ENCODE measurements around the gene UAP1L1.
A peak's percentile ranks its signal among the peaks of the same experiment; 100 is the strongest.

Gene UAP1L1

DNA sequence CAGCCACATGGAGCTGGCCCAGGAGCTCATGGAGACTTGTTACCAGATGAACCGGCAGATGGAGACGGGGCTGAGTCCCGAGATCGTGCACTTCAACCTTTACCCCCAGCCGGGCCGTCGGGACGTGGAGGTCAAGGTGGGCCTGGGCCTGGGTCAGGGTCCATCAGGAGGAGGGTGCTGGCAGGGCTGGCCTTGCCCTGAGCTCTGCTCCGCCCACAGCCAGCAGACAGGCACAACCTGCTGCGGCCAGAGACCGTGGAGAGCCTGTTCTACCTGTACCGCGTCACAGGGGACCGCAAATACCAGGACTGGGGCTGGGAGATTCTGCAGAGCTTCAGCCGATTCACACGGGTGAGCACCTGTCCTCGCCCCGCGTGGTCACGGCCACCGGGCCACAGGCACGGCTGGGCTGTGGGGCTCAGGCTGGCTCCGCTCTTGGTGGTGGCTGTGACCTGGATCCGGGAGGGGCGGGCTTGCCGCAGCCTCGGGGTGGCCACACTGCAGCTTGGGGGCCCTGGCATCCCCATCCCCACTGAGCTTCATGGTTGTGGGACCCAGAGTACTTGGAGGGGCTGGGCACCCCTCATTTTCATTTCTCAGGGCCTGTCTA lies 30.1 kb downstream of the UAP1L1 start:
- Histone ChIP-seq H3K4me3 (ENCODE audit: low read depth, low read length) (no peak overlapping the region), H3K9me3 (ENCODE audit: control insufficient read depth, insufficient read depth, low read depth, low read length) (no peaks in the 10 kb centered on the region), H3K27ac (ENCODE audit: extremely low read depth, low read depth, low read length) (no peak overlapping the region), H3K36me3 (ENCODE audit: control insufficient read depth in 2 of 2, insufficient read depth in 1 of 2, low read length in 2 of 2) (peaks cover 0 to 72% of the 10 kb centered on the region in 2 experiments; a peak in 1 of 3 replicates), H3K4me1 (ENCODE audit: control insufficient read depth, insufficient read depth, low read length) (no peaks in the 10 kb centered on the region)
- POLR2A ChIA-PET: interaction anchor here (1.2 to 1.6 kb wide), 2 partner anchors 21 to 133 kb away, joined by 3 to 4 read pairs; partner anchors contain the start of genes MAN1B1 and TUBB4B
- CTCF ChIA-PET: interaction anchor here (0.6 to 1.5 kb wide), 2 partner anchors 12 to 129 kb away, joined by 3 to 5 read pairs; no protein-coding TSS in a partner anchor
- TF ChIP-seq ZNF174 (tag by site-specific recombination; IDR thresholded peaks at IDR 0.05) (no peak), ZNF776 (tag by site-specific recombination; IDR thresholded peaks at IDR 0.05; ENCODE audit: borderline replicate concordance) (no peak), ZNF768 (tag by site-specific recombination; IDR thresholded peaks at IDR 0.05) (no peak), YY1 (tag by site-specific recombination; IDR thresholded peaks at IDR 0.05) (no peak), ZNF660 (tag by site-specific recombination; IDR thresholded peaks at IDR 0.05) (no peak), ZBTB17 (tag by site-specific recombination; IDR thresholded peaks at IDR 0.05) (no peak), ZNF311 (tag by site-specific recombination; IDR thresholded peaks at IDR 0.05; ENCODE audit: borderline replicate concordance) (no peak)
- TF ChIP-seq, protein P1, sequence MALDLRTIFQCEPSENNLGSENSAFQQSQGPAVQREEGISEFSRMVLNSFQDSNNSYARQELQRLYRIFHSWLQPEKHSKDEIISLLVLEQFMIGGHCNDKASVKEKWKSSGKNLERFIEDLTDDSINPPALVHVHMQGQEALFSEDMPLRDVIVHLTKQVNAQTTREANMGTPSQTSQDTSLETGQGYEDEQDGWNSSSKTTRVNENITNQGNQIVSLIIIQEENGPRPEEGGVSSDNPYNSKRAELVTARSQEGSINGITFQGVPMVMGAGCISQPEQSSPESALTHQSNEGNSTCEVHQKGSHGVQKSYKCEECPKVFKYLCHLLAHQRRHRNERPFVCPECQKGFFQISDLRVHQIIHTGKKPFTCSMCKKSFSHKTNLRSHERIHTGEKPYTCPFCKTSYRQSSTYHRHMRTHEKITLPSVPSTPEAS (tag by site-specific recombination; IDR thresholded peaks at IDR 0.05): no peak
- TF ChIP-seq, protein P2, sequence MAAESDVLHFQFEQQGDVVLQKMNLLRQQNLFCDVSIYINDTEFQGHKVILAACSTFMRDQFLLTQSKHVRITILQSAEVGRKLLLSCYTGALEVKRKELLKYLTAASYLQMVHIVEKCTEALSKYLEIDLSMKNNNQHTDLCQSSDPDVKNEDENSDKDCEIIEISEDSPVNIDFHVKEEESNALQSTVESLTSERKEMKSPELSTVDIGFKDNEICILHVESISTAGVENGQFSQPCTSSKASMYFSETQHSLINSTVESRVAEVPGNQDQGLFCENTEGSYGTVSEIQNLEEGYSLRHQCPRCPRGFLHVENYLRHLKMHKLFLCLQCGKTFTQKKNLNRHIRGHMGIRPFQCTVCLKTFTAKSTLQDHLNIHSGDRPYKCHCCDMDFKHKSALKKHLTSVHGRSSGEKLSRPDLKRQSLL (tag by site-specific recombination; IDR thresholded peaks at IDR 0.05): no peak

- Histone ChIP-seq H3K9me3 (ENCODE audit: control insufficient read depth, insufficient read depth, low read depth, low read length) (no peaks in the 10 kb centered on the region), H3K4me3 (ENCODE audit: low read depth, low read length) (no peak overlapping the region), H3K36me3 (ENCODE audit: control insufficient read depth in 2 of 2, insufficient read depth in 1 of 2, low read length in 2 of 2) (peaks cover 0 to 67% of the 10 kb centered on the region in 2 experiments; a peak in 1 of 3 replicates), H3K27ac (ENCODE audit: extremely low read depth, low read depth, low read length) (no peak overlapping the region), H3K4me1 (ENCODE audit: control insufficient read depth, insufficient read depth, low read length) (no peaks in the 10 kb centered on the region)
- CTCF ChIA-PET: interaction anchor here (0.6 to 1.5 kb wide), 2 partner anchors 20 to 129 kb away, joined by 4 to 5 read pairs; no protein-coding TSS in a partner anchor
- POLR2A ChIA-PET: interaction anchor here (1.2 to 1.6 kb wide), 2 partner anchors 21 to 133 kb away, joined by 3 to 4 read pairs; partner anchors contain the start of genes MAN1B1 and TUBB4B
- 0 out of 2 replicates have a peak, but pooled peaks have one; percentile 31 for TF ChIP-seq GLIS2 (tag by site-specific recombination; IDR thresholded peaks at IDR 0.05)
- no peak for TF ChIP-seq ZNF658 (tag by site-specific recombination; IDR thresholded peaks at IDR 0.05)
Observed at GRCh38 chr9:137107982-137108381, 30.7 kb downstream of the UAP1L1 start.

DNA sequence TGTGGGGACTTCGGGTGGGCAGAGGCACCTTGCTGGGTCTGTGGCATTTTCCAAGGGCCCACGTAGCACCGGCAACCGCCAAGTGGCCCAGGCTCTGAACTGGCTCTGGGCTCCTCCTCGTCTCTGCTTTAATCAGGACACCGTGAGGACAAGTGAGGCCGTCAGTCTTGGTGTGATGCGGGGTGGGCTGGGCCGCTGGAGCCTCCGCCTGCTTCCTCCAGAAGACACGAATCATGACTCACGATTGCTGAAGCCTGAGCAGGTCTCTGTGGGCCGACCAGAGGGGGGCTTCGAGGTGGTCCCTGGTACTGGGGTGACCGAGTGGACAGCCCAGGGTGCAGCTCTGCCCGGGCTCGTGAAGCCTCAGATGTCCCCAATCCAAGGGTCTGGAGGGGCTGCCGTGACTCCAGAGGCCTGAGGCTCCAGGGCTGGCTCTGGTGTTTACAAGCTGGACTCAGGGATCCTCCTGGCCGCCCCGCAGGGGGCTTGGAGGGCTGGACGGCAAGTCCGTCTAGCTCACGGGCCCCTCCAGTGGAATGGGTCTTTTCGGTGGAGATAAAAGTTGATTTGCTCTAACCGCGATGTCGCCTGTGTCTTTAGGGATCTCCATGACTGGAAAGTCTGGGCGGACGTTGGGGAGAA lies 31.4 kb downstream of the UAP1L1 start:
- Histone ChIP-seq H3K9me3 (ENCODE audit: control insufficient read depth, insufficient read depth, low read depth, low read length) (no peaks in the 10 kb centered on the region), H3K27ac (ENCODE audit: extremely low read depth, low read depth, low read length) (no peak overlapping the region), H3K4me1 (ENCODE audit: control insufficient read depth, insufficient read depth, low read length) (no peaks in the 10 kb centered on the region), H3K4me3 (ENCODE audit: low read depth, low read length) (no peak overlapping the region), H3K36me3 (ENCODE audit: control insufficient read depth in 2 of 2, insufficient read depth in 1 of 2, low read length in 2 of 2) (peaks cover 0 to 59% of the 10 kb centered on the region in 2 experiments; a peak in 1 of 3 replicates)
- CTCF ChIA-PET: interaction anchor here (0.6 to 1.2 kb wide), 5 partner anchors 8 to 133 kb away, joined by 3 to 5 read pairs (median 3); partner anchors contain the start of gene NPDC1
- TF ChIP-seq ZNF302 (tag by site-specific recombination; IDR thresholded peaks at IDR 0.05; ENCODE audit: low read depth): no peak
- no peak for TF ChIP-seq MEIS1 (CRISPR knock-in tag; IDR thresholded peaks at IDR 0.05; ENCODE audit: borderline replicate concordance)
- TF ChIP-seq ZNF398 (tag by site-specific recombination; IDR thresholded peaks at IDR 0.05): no peak
- no peak for TF ChIP-seq SP2 (tag by site-specific recombination; IDR thresholded peaks at IDR 0.05)
- TF ChIP-seq WT1 (tag by site-specific recombination; IDR thresholded peaks at IDR 0.05): no peak
- TF ChIP-seq GFI1B (tag by site-specific recombination; IDR thresholded peaks at IDR 0.05): no peak
- TF ChIP-seq SP3 (tag by site-specific recombination; IDR thresholded peaks at IDR 0.05): no peak
- no peak for TF ChIP-seq ZNF610 (tag by site-specific recombination; IDR thresholded peaks at IDR 0.05; ENCODE audit: borderline replicate concordance)
- TF ChIP-seq ZNF416 (tag by site-specific recombination; IDR thresholded peaks at IDR 0.05): no peak
- TF ChIP-seq ZNF776 (tag by site-specific recombination; IDR thresholded peaks at IDR 0.05; ENCODE audit: borderline replicate concordance): no peak
- TF ChIP-seq, protein P3, sequence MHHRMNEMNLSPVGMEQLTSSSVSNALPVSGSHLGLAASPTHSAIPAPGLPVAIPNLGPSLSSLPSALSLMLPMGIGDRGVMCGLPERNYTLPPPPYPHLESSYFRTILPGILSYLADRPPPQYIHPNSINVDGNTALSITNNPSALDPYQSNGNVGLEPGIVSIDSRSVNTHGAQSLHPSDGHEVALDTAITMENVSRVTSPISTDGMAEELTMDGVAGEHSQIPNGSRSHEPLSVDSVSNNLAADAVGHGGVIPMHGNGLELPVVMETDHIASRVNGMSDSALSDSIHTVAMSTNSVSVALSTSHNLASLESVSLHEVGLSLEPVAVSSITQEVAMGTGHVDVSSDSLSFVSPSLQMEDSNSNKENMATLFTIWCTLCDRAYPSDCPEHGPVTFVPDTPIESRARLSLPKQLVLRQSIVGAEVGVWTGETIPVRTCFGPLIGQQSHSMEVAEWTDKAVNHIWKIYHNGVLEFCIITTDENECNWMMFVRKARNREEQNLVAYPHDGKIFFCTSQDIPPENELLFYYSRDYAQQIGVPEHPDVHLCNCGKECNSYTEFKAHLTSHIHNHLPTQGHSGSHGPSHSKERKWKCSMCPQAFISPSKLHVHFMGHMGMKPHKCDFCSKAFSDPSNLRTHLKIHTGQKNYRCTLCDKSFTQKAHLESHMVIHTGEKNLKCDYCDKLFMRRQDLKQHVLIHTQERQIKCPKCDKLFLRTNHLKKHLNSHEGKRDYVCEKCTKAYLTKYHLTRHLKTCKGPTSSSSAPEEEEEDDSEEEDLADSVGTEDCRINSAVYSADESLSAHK (tag by site-specific recombination; IDR thresholded peaks at IDR 0.05): no peak
- POLR2A ChIA-PET: interaction anchor here (1.0 to 1.6 kb wide), 2 partner anchors 22 to 115 kb away, joined by 3 to 4 read pairs; partner anchors contain the start of gene MAN1B1
